DOHH2 (cell line): ENCODE measurements around the gene LOXHD1.

Experiments
- H3F3A ChIP-seq: fragments of 200-600 bp; sonication (generic), shearing (Covaris generic); 2 replicates; pipeline ENCODE4 v1.6.0; 2016; ENCODE audit warnings: antibody characterized with exemption, mild to moderate bottlenecking; ENCODE audit not compliant: control insufficient read depth, insufficient read depth
- H3K27ac ChIP-seq: fragments of 200-600 bp; sonication (generic); 2 replicates; pipeline ENCODE4 v1.5.1; 2014; ENCODE audit warnings: low read depth, mild to moderate bottlenecking, low read length, moderate library complexity
- H3K27me3 ChIP-seq: fragments of 200-600 bp; sonication (generic); 2 replicates; pipeline ENCODE4 v1.6.1; 2014; ENCODE audit warnings: mild to moderate bottlenecking, low read length, mixed read lengths; ENCODE audit not compliant: control insufficient read depth
- H3K36me3 ChIP-seq: fragments of 200-600 bp; sonication (generic); 2 replicates; pipeline ENCODE4 v1.6.1; 2014; ENCODE audit warnings: mild to moderate bottlenecking, low read length, moderate library complexity, mixed read lengths; ENCODE audit not compliant: control insufficient read depth
- H3K4me1 ChIP-seq: fragments of 200-600 bp; sonication (generic); 2 replicates; pipeline ENCODE4 v1.6.1; 2014; ENCODE audit warnings: mild to moderate bottlenecking, low read length, mixed read lengths; ENCODE audit not compliant: control insufficient read depth
- H3K4me2 ChIP-seq: fragments of 200-600 bp; sonication (generic); 2 replicates; pipeline ENCODE4 v1.6.0; 2014; ENCODE audit warnings: mild to moderate bottlenecking, low read length, moderate library complexity
- H3K4me3 ChIP-seq: fragments of 200-600 bp; sonication (generic); 2 replicates; pipeline ENCODE4 v1.5.1; 2014; ENCODE audit warnings: mild to moderate bottlenecking, low read length, mixed read lengths
- H3K79me2 ChIP-seq: fragments of 200-600 bp; sonication (generic); 2 replicates; pipeline ENCODE4 v1.6.1; 2014; ENCODE audit warnings: mild to moderate bottlenecking, low read length, mixed read lengths; ENCODE audit not compliant: control insufficient read depth
- H3K9me2 ChIP-seq: fragments of 200-600 bp; sonication (generic); replicated peaks from 2 replicates; pipeline ENCODE4 v1.6.1; 2014; ENCODE audit warnings: mild to moderate bottlenecking, low read length, mixed read lengths; ENCODE audit not compliant: control insufficient read depth
- H3K9me3 ChIP-seq: fragments of 200-600 bp; sonication (generic); 2 replicates; pipeline ENCODE4 v1.6.1; 2014; ENCODE audit warnings: antibody characterized with exemption, low read length, mixed read lengths; ENCODE audit not compliant: control insufficient read depth, insufficient read depth
- H4K20me1 ChIP-seq: fragments of 200-600 bp; sonication (generic); 2 replicates; pipeline ENCODE4 v1.6.0; 2014; ENCODE audit warnings: low read depth, mild to moderate bottlenecking, antibody characterized with exemption, low read length, moderate library complexity; ENCODE audit not compliant: control insufficient read depth, insufficient read depth
- CTCF ChIP-seq: fragments of 200-600 bp; sonication (generic); IDR thresholded peaks from one replicate; pipeline ENCODE4 v1.5.1; 2014; ENCODE audit warnings: antibody characterized with exemption, mild to moderate bottlenecking, low read depth, low read length; ENCODE audit not compliant: poor library complexity, severe bottlenecking
- EZH2phosphoT487 ChIP-seq: fragments of 200-600 bp; sonication (generic); IDR thresholded peaks from 2 replicates; pipeline ENCODE4 v1.6.1; 2017; ENCODE audit warnings: borderline replicate concordance, mild to moderate bottlenecking, antibody characterized with exemption, low read length, moderate library complexity, mixed read lengths

LOXHD1 gene

GRCh38 chr18:46621871-46622270 lies 35.1 kb downstream of the LOXHD1 start:
- no peaks in the 10 kb centered on the region for H3K9me3 ChIP-seq
- H3K27me3 ChIP-seq, result no peaks in the 10 kb centered on the region
- H3K27ac ChIP-seq, result no peak overlapping the region
- no peak for TF ChIP-seq EZH2phosphoT487
- no peak for TF ChIP-seq CTCF
- H3K4me2 ChIP-seq, result no peak overlapping the region
- H3K79me2 ChIP-seq, result no peaks in the 10 kb centered on the region
- no peaks in the 10 kb centered on the region for H4K20me1 ChIP-seq
- H3K36me3 ChIP-seq, result no peaks in the 10 kb centered on the region
- H3F3A ChIP-seq, result no peaks in the 10 kb centered on the region
- H3K4me3 ChIP-seq, result no peak overlapping the region
- H3K4me1 ChIP-seq, result peaks cover 4% of the 10 kb centered on the region; the same call in 1 of the 2 replicates
- no peaks in the 10 kb centered on the region for H3K9me2 ChIP-seq

- no peaks in the 10 kb centered on the region for H3F3A ChIP-seq
- H3K4me2 ChIP-seq, result no peak overlapping the region
- H3K9me3 ChIP-seq, result no peaks in the 10 kb centered on the region
- no peak overlapping the region for H3K27ac ChIP-seq
- no peak for TF ChIP-seq CTCF
- TF ChIP-seq EZH2phosphoT487, result no peak
- no peaks in the 10 kb centered on the region for H3K79me2 ChIP-seq
- H3K36me3 ChIP-seq, result no peaks in the 10 kb centered on the region
- H3K4me1 ChIP-seq, result peaks cover 4% of the 10 kb centered on the region; the same call in 1 of the 2 replicates
- no peaks in the 10 kb centered on the region for H3K27me3 ChIP-seq
- H3K9me2 ChIP-seq, result no peaks in the 10 kb centered on the region
- H4K20me1 ChIP-seq, result no peaks in the 10 kb centered on the region
- H3K4me3 ChIP-seq, result no peak overlapping the region
Observed at GRCh38 chr18:46621111-46621766, 35.8 kb downstream of the LOXHD1 start.

- no peaks in the 10 kb centered on the region for H3K9me3 ChIP-seq
- no peak overlapping the region for H3K4me3 ChIP-seq
- H3K9me2 ChIP-seq, result no peaks in the 10 kb centered on the region
- no peak overlapping the region for H3K4me2 ChIP-seq
- H3K36me3 ChIP-seq, result no peaks in the 10 kb centered on the region
- no peaks in the 10 kb centered on the region for H3F3A ChIP-seq
- peaks cover 4% of the 10 kb centered on the region; the same call in 1 of the 2 replicates for H3K4me1 ChIP-seq
- H3K27me3 ChIP-seq, result no peaks in the 10 kb centered on the region
- TF ChIP-seq EZH2phosphoT487 (no peak), CTCF (no peak)
- H3K27ac ChIP-seq, result no peak overlapping the region
- no peaks in the 10 kb centered on the region for H4K20me1 ChIP-seq
- no peaks in the 10 kb centered on the region for H3K79me2 ChIP-seq
Observed at GRCh38 chr18:46619559-46619958, 37.5 kb downstream of the LOXHD1 start.
